CD4-positive, alpha-beta T cell treated with Interleukin-2 at 100 ng/mL for 4 hours (primary cell): Measurements from ENCODE around the gene B4GALNT3.

ENCODE experiments used
- DNase-seq: peaks from one replicate; pipeline ENCODE4 v3.0.0-alpha.2; 2020; ENCODE audit warnings: low spot score

B4GALNT3 gene

DNA sequence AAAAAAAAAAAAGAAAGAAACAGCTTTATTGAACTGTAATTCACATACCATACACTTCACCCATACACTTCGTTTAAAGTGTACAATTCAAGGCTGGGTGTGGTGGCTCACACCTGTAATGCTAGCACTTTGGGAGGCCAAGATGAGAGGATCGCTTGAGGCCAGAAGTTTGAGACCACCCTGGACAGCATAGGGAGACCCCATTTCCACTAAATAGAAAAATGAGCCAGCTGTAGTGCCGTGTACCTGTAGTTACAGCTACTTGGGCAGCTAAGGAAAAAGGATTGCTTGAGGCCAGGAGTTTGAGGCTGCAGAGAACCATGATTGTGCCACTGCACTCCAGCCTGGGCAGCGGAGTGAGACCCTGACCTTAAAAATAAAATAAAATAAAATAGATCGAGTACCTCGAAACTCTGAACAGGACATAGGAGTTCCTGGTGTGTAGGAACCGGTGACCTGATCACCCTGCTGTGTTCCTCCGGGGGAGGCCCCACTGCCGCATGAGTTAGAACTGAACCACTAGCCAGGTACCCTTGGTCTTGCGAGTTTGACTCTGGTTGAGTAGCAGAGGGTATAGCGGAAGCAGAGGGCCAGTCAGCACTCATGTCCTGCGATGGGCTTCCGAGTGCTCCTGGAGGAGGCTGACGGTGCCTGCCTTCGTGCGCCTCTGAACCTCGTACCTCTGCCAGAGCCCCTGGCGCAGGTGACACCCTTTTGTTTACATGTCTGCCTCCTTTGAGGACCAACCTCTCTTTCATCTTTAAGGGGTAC lies 80.0 kb downstream of the B4GALNT3 start:
- DNase-seq, result no peak

GRCh38 chr12:541676-542324 lies 82.1 kb downstream of the B4GALNT3 start:
- no peak for DNase-seq

DNA sequence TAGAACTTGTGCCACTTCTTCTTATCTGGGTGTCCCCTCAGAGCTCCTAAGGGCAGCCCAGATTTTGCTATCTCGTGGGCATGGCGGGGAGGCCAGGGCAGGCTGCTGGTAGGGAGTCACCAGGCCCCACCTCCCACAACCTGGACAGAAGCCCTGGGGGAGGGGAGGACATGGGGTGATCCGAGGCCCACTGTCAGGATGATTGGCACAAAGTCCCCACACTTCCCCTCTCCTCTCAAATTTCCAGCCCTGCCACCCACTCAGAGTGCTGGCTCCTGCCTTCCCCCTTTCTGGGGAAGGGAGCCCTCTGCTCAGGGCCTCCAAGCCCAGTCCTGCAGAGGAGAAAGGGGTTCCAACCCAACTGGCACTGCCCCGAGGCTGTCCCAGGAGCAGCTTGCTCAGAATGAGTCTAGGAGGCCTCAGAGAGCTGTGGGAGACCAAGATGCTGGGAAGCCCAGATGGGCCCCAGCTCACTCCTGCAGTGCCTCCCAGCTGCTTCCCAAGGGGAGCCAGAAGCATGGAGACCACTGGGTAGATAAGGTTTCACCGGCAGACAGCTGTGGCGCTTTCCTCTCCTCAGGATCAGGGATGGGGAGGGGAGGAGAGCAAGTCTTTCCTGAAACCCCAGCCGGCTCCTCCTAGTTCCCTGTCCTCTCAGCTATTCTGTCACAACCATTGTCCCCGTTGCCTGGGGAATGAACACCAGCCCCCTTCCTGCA lies 82.8 kb downstream of the B4GALNT3 start:
- DNase-seq, result no peak

- DNase-seq, result no peak
Measured at GRCh38 chr12:543114-543451, 83.3 kb downstream of the B4GALNT3 start.

DNA sequence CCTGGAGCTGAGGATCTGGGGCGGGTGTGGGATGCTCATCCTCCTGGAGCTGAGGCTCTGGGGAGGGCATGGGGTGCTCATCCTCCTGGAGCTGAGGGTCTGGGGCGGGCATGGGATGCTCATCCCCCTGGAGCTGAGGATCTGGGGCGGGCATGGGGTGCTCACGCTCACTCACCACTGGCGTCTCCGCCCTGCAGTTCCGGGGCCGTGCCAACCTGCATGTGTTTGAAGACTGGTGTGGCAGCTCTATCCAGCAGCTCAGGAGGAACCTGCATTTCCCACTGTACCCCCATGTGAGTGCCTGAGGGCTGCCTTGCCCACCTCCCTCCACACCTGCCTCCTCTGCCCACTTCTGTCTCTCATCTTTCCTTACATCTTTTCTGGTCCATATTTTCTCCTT lies 84.4 kb downstream of the B4GALNT3 start:
- no peak for DNase-seq

GRCh38 chr12:544941-545635 lies 85.3 kb downstream of the B4GALNT3 start:
- no peak for DNase-seq

- no peak for DNase-seq
Measured at GRCh38 chr12:545835-546234, 86.1 kb downstream of the B4GALNT3 start.

DNA sequence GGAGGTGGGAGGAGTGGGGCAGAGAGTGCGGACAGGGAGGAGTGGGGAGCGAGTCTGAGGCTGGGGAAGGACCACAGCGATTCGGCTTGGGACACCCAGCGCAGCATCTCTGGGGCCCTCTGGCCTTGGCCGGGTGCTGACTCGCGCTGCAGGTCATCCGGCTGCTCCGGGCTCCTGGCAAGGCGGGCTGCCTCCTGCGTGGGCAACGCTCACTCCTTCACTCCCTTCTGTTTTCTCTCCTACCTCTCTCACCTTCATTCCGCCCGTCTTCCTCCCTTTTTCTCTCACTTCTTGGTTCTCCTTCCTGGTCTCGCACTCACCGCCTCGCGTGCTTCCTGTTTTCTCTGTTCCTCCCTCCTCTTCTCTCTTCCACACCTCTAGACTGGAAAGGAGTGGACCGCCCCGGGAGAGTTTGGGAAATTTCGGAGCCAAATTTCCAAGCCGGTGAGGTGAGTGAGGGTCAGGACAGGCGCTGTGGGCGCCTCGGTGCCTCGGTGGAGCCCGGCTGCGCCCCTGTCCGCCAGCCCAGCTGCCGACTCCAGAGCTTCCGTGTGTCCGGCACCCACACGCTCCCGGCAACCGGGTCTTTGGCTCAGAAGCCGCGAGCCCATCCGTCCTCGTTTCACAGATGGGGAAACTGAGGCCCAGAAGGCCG lies 86.7 kb downstream of the B4GALNT3 start:
- no peak for DNase-seq

GRCh38 chr12:546920-547845 lies 87.4 kb downstream of the B4GALNT3 start:
- DNase-seq, result peak; percentile 61

DNA sequence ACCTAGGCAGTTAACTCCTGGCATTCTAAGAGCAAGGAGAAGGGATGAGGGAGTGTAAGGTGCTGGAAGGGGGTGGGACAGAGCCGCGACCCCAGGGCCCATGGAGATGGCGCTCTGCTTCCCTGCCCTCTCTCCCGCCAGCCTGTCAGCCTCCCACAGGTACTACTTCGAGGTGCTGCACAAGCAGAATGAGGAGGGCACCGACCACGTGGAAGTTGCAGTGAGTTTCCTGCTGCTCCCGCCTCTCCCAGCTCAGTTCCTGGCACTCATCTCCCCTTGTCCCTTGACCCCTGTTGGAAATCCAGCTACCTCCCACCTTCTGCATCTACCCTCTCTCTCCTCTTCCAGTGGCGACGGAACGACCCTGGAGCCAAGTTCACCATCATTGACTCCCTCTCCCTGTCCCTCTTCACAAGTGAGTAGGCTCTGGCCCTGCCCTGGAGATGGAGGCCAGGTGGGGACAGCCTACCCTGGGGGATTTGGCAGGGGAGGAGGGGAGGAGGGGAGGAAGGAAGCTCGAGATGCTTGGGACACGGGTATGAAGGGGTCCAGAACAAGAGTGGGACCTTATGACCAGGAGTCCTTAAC lies 88.2 kb downstream of the B4GALNT3 start:
- DNase-seq, result no peak

DNA sequence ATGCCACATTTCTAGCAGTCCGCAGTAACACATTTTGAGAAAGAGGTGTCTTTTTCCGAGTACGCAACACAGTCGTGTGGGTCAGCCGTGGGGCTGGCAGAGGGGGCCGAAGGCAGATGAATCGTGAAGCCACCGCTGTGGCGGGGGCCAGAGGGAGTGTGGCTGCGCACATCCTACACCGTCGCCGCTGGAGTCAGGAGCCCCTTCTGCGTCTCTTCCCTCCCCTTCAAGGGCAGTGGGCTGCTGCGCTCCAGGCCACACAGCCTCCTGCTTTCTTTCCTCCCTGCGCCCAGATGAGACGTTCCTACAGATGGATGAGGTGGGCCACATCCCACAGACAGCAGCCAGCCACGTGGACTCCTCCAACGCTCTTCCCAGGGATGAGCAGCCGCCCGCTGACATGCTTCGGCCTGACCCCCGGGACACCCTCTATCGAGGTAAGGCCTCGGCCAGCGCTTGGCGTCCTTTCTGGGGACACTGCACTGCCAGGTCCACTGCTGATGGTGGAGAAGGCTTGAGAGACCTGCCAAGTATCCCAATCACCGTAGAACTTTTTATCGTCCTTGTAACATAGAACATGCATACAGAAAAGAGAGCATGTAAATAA lies 89.8 kb downstream of the B4GALNT3 start:
- no peak for DNase-seq

DNA sequence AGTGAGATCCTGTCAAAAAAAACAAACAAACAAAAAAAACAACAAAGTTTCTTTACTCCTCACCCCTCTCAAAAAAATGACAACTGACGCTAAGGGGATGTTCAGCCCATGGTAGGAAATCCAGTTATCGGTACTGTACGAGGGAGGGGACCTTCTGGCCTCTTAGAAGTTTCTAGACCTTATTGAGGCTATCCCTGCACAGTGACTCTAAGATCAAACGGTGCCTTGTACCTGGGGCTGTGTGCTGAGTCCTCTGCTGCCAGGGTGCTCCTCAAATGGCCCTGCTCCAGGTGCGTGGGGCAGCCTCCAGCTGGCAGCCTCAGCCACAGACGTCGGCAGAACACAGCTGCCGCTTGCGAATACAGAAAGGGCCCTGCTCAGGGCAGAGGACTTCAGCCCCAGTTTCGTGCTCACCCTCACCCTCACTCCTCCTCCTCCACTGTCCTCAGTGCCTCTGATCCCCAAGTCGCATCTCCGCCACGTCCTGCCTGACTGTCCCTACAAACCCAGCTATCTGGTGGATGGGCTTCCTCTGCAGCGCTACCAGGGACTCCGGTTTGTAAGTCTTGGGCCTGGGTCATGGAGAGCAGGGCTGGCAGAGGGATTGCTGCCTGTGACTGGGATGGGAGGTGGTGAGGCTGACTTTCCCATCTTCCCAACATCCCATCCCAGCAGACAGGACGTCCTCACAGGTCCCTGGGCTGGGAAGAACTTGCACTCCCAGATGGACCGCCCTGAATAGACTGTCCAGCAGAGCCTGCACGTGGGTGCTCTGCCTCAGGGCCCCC lies 90.9 kb downstream of the B4GALNT3 start:
- no peak for DNase-seq

- DNase-seq, result no peak
Measured at GRCh38 chr12:552466-552865, 92.7 kb downstream of the B4GALNT3 start.

GRCh38 chr12:553216-554000 lies 93.7 kb downstream of the B4GALNT3 start:
- no peak for DNase-seq

DNA sequence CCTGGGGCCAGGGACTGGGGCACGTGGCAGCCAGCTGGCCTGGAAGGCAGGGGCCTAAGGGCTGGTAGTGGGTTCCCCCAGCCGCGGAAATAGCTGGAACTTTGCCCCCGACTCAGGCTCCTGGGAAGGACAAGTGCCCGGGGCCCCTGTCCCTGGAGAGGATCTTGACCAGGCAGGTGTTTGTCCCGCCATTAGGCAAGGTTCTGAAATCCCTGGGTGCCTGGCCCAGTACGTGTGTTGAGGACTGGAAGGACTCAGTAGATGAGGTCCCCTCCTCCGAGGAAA lies 94.2 kb downstream of the B4GALNT3 start:
- no peak for DNase-seq

DNA sequence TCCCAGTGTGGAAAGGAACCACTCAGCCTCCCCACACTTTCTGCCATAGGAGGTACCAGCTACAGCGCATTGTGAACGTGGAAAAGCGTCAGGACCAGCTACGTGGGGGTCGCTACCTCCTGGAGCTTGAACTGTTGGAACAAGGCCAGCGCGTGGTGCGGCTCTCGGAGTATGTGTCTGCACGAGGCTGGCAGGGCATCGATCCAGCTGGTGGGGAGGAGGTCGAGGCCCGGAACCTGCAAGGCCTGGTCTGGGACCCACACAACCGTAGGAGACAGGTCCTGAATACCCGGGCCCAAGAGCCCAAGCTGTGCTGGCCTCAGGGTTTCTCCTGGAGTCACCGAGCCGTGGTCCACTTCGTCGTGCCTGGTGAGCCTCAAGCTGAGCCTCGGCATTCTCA lies 96.8 kb downstream of the B4GALNT3 start:
- no peak for DNase-seq

DNA sequence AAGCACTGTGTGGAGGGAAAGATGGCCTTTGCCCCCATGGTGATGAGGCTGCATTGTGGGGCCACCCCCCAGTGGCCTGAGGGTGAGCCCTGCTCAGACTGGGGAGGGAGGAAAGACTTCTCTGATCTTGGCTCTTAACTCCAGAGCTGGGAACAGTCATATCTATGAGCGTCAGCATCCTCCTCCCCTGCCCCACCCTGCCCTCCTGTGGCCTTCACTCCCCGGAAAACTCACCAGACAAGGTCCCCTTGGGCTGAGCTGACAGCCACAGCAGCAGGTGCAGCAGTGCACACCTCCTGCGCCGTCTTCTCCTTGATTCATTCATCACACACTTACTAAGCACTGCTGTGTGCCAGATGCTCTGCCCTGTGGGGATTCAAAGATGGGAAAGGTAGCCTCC lies 98.8 kb downstream of the B4GALNT3 start:
- no peak for DNase-seq

DNA sequence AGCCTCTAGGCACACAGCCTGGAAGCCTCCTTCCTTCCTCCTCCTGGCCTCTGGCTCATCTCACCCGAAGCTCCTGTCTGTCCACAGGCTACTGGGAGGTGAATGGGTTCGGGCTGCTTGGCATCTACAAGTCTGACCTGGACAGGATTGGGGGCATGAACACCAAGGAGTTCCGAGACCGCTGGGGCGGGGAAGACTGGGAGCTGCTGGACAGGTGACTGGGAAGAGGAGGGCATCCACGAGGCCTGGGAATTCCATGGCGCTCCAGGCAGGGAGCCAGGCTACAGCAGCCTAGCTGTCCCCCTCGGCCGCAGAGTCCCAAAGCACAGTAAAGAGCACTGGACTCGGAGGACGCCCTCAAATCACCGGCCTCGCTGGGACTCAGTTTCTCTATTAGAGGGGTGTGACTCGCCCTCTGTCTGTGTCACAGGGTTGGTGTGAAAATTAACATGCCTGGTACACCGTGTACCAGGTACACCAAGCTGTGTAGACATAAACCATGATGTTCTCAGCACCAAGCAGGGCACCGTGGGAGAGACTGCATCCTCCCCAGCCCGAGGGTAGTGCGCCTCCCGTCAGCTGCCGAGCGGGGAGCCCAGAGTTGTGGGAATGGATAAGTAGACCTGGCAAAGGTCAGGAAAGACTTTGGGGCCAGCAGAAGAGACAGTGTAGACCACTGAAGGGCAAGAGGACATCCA lies 99.6 kb downstream of the B4GALNT3 start:
- no peak for DNase-seq
